GM12878 (cell line): ENCODE results near the gene CETP.

Experiments used
- EP300 ChIP-seq, 2 experiments: fragments of 150-350 bp in 1 of 2; IDR thresholded peaks; 2 replicates each; pipeline ENCODE4 v1.6.1; 2011 to 2012; ENCODE audit warnings: low read depth in 2 of 2, low read length in 2 of 2, borderline replicate concordance in 1 of 2, improper control_type of control experiment in 1 of 2, inconsistent platforms in 1 of 2; ENCODE audit not compliant: control insufficient read depth in 1 of 2
- HDAC6 ChIP-seq: fragments of 200-600 bp; sonication (generic); IDR thresholded peaks from one replicate; pipeline ENCODE4 v1.8.0; 2017; ENCODE audit warnings: antibody characterized with exemption; ENCODE audit not compliant: unreplicated experiment
- IRF4 ChIP-seq: IDR thresholded peaks from 2 replicates; pipeline ENCODE4 v1.6.1; 2011; ENCODE audit warnings: low read depth, low read length
- NR2C2 ChIP-seq: IDR thresholded peaks from 2 replicates; pipeline ENCODE4 v1.6.1; 2011; ENCODE audit warnings: borderline replicate concordance, low read depth; ENCODE audit not compliant: control insufficient read depth, insufficient read length
- POLR2AphosphoS5 ChIP-seq: IDR thresholded peaks from 2 replicates; pipeline ENCODE4 v1.6.1; 2011; ENCODE audit warnings: mild to moderate bottlenecking, low read length, inconsistent platforms
- STAT1 ChIP-seq: fragments of 450-650 bp; conservative IDR thresholded peaks from 2 replicates; pipeline ENCODE4 v1.6.1; 2014; ENCODE audit warnings: antibody characterized with exemption, mild to moderate bottlenecking
- SUPT20H ChIP-seq: IDR thresholded peaks from 2 replicates; pipeline ENCODE4 v1.6.1; 2011; ENCODE audit warnings: low read depth, mild to moderate bottlenecking, low read length, moderate library complexity, borderline replicate concordance; ENCODE audit not compliant: control insufficient read depth
- TF ChIP-seq, protein P1 (sequence below), 3 experiments: IDR thresholded peaks in 2 of 3; conservative IDR thresholded peaks in 1 of 3; 2 replicates each; pipeline ENCODE4 v1.5.1; 2011; ENCODE audit warnings: low read depth in 3 of 3, low read length in 3 of 3, mild to moderate bottlenecking in 3 of 3, control low read depth in 2 of 3, moderate library complexity in 2 of 3, inconsistent platforms in 1 of 3, mixed read lengths in 1 of 3; ENCODE audit not compliant: control insufficient read depth in 2 of 3, insufficient read depth in 1 of 3; ENCODE audit errors: extremely low read depth in 1 of 3

DNA sequence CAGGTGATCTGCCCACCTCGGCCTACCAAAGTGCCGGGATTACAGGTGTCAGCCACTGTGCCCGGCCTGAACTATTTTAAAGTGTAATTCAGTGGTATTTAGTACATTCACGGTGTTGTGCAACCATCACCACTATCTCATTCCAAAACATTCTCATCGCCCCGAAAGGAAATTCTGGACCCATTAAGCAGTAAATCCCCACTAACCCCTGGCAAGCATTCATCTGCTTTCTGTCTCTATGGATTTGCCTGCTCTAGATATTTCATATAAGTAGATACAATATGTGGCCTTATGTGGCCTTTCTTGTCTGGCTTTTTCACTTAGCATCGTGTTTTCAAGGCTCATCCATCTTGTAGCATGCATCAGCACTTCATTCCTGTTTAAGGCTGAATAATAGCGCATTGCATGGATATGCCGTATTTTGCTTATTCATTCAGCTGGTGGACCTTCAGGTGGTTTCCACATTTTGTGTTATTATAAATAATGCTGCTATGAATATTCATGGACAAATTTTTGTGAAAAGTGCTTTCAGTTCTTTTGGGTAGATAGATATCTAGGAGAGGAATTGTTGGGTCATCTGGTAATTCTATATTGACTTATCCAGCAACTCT, 38.2 kb upstream of the CETP start:
- TF ChIP-seq, protein P1, sequence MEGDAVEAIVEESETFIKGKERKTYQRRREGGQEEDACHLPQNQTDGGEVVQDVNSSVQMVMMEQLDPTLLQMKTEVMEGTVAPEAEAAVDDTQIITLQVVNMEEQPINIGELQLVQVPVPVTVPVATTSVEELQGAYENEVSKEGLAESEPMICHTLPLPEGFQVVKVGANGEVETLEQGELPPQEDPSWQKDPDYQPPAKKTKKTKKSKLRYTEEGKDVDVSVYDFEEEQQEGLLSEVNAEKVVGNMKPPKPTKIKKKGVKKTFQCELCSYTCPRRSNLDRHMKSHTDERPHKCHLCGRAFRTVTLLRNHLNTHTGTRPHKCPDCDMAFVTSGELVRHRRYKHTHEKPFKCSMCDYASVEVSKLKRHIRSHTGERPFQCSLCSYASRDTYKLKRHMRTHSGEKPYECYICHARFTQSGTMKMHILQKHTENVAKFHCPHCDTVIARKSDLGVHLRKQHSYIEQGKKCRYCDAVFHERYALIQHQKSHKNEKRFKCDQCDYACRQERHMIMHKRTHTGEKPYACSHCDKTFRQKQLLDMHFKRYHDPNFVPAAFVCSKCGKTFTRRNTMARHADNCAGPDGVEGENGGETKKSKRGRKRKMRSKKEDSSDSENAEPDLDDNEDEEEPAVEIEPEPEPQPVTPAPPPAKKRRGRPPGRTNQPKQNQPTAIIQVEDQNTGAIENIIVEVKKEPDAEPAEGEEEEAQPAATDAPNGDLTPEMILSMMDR (IDR thresholded peaks at IDR 0.05 in 2 of 3, conservative IDR thresholded peaks at IDR 0.05 in 1 of 3; ENCODE audit: control insufficient read depth in 2 of 3, extremely low read depth in 1 of 3, insufficient read depth in 1 of 3, low read depth in 3 of 3, low read length in 3 of 3) = no peak
- TF ChIP-seq HDAC6 (no peak), STAT1 (no peak), NR2C2 (no peak), POLR2AphosphoS5 (no peak), IRF4 (no peak), EP300 (IDR thresholded peaks at IDR 0.05; ENCODE audit: borderline replicate concordance in 1 of 2, control insufficient read depth in 1 of 2, low read depth in 2 of 2, low read length in 2 of 2) (no peak), SUPT20H (no peak)
